Smooth muscle cell of the umbilical artery (primary cell): ENCODE measurements around the gene DEFB127. TPM values are rescaled to one million over a fixed set of nuclear protein-coding genes. Genes with fewer than 3 reads are reported as not detected.

ENCODE experiments used
- total RNA-seq: library from RNA; depleted of rRNA; stranded (reverse); fragments of >200 nt; gene quantifications from 2 replicates; pipeline ENCODE4 v1.2.3, GENCODE V29; 2014

DEFB127 gene, protein sequence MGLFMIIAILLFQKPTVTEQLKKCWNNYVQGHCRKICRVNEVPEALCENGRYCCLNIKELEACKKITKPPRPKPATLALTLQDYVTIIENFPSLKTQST
- total RNA-seq, result not detected in 2 replicates

DNA sequence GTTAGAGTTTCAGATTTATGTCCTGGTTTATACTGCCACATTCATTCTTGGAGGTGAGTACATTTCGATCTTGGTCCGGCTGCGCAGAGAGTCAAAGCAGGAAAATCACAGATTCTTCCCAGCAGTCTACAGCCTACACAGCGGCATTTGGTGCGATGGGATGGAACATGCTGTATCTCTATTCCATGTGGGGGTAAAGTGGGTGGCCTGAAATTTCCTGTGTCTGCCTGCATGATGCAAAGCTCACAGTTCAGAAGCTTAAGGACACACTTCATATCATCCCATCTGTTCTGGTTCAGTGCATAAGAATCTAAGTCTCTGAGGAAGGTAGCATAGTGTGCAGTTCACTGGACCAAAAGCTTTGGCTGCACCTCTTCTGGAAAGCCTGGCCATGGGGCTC is at the start of gene DEFB127:
Gene DEFB127 (plus strand): TSS at position 301 of the 400 bp plus-strand sequence. CDS start 91 bp downstream, at position 392.

DNA sequence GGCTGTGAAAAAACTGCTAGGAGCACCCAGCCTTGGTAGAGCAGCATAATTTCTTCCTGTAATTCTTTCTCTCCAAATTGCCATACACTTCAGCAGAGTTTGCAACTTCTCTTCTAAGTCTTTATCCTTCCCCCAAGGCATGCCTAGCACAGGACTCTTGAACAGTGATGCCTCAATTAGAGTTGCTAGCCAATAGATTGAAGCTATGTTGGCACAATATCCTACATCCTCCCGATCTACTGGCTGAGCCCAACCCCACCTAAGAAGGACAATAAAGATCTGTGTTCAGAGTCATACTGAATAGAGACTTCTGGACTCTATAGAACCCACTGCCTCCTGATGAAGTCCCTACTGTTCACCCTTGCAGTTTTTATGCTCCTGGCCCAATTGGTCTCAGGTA is 15.0 kb upstream of the DEFB127 start, which contains the start of gene DEFB126:
Gene DEFB126 (plus strand): TSS at position 301 of the 400 bp plus-strand sequence. CDS start 39 bp downstream, at position 340.

DNA sequence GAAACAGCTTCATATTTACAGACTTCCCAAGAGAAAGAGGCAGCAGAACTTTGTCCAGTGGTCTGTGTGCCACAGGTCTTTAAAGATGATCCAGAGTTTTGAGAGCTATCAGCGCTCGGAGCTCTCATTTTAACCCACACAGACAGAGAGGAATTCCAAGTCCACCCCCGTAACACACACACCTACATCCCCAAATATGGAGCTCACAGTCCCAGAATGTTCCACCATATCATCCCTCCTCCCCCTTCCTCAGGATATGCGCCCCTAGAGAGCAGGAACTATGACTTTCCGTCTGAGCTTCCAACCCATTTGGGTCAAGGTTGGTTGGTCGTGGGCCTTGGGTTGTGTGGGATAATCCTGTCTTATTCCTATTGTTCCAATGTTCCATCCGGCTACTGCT is 32.4 kb downstream of the DEFB127 start, which contains the start of gene DEFB128:
Gene DEFB128 (minus strand): TSS at position 101 of the 400 bp plus-strand sequence. CDS start 88 bp downstream, at position 13.

Other genes with a start within 250 kb of the DEFB127 start
- not detected in 2 replicates for gene DEFB125, start 69.8 kb upstream of the DEFB127 start, total RNA-seq
- gene DEFB126, start 14.9 kb upstream of the DEFB127 start, total RNA-seq, result not detected in 2 replicates
- not detected in 2 replicates for gene DEFB128, start 32.3 kb downstream of the DEFB127 start, total RNA-seq
- gene DEFB129, start 69.8 kb downstream of the DEFB127 start, total RNA-seq, result not detected in 2 replicates
- gene DEFB132, start 100.3 kb downstream of the DEFB127 start, total RNA-seq, result not detected in 2 replicates
- 3.9 and 4.1 TPM in 2 replicates for gene C20orf96, start 133.3 kb downstream of the DEFB127 start, total RNA-seq
- gene ZCCHC3, start 140.1 kb downstream of the DEFB127 start, total RNA-seq, result 9.6 and 11.3 TPM in 2 replicates
- gene SOX12, start 168.1 kb downstream of the DEFB127 start, total RNA-seq, result 4.8 and 8.9 TPM in 2 replicates
- gene NRSN2, start 189.7 kb downstream of the DEFB127 start, total RNA-seq, result 24.9 and 40.3 TPM in 2 replicates
- 45.9 and 69.5 TPM in 2 replicates for gene TRIB3, start 223.3 kb downstream of the DEFB127 start, total RNA-seq